Mesenteric fat pad (tissue), 1 donor: ENCODE results near the gene MAST2. TPM values are rescaled to one million over a fixed set of nuclear protein-coding genes. Genes with fewer than 3 reads are reported as not detected.

Source experiments
- total RNA-seq: library from RNA; stranded (reverse); fragmentation: NEBNext Ultra II Directional; extraction: Animal tissue kit (Norgen Biotek cat#: 25700); gene quantifications from one replicate; pipeline ENCODE4 v1.2.1, GENCODE V29; 2021
- donor health status: DM: yes; HTN: yes; CAD: no.

Gene MAST2
- total RNA-seq, 1 donor from 2014 or later: 24.8 TPM

Other genes with a start within 250 kb of the MAST2 start
- gene NASP, start 219.6 kb upstream of the MAST2 start, total RNA-seq: 57.6 TPM
- gene CCDC17, start 179.6 kb upstream of the MAST2 start, total RNA-seq: 2.4 TPM
- gene GPBP1L1, start 117.1 kb upstream of the MAST2 start, total RNA-seq: 80.2 TPM
- 17.0 TPM for gene TMEM69, start 115.4 kb upstream of the MAST2 start, total RNA-seq
- gene IPP, start 53.0 kb upstream of the MAST2 start, total RNA-seq: 11.9 TPM